DOHH2 (cell line): ENCODE measurements around the gene BATF2.

Source experiments
- H3F3A ChIP-seq: fragments of 200-600 bp; sonication (generic), shearing (Covaris generic); 2 replicates; pipeline ENCODE4 v1.6.0; 2016; ENCODE audit warnings: antibody characterized with exemption, mild to moderate bottlenecking; ENCODE audit not compliant: control insufficient read depth, insufficient read depth
- H3K27ac ChIP-seq: fragments of 200-600 bp; sonication (generic); 2 replicates; pipeline ENCODE4 v1.5.1; 2014; ENCODE audit warnings: low read depth, mild to moderate bottlenecking, low read length, moderate library complexity
- H3K27me3 ChIP-seq: fragments of 200-600 bp; sonication (generic); 2 replicates; pipeline ENCODE4 v1.6.1; 2014; ENCODE audit warnings: mild to moderate bottlenecking, low read length, mixed read lengths; ENCODE audit not compliant: control insufficient read depth
- H3K36me3 ChIP-seq: fragments of 200-600 bp; sonication (generic); 2 replicates; pipeline ENCODE4 v1.6.1; 2014; ENCODE audit warnings: mild to moderate bottlenecking, low read length, moderate library complexity, mixed read lengths; ENCODE audit not compliant: control insufficient read depth
- H3K4me1 ChIP-seq: fragments of 200-600 bp; sonication (generic); 2 replicates; pipeline ENCODE4 v1.6.1; 2014; ENCODE audit warnings: mild to moderate bottlenecking, low read length, mixed read lengths; ENCODE audit not compliant: control insufficient read depth
- H3K4me2 ChIP-seq: fragments of 200-600 bp; sonication (generic); 2 replicates; pipeline ENCODE4 v1.6.0; 2014; ENCODE audit warnings: mild to moderate bottlenecking, low read length, moderate library complexity
- H3K4me3 ChIP-seq: fragments of 200-600 bp; sonication (generic); 2 replicates; pipeline ENCODE4 v1.5.1; 2014; ENCODE audit warnings: mild to moderate bottlenecking, low read length, mixed read lengths
- H3K79me2 ChIP-seq: fragments of 200-600 bp; sonication (generic); 2 replicates; pipeline ENCODE4 v1.6.1; 2014; ENCODE audit warnings: mild to moderate bottlenecking, low read length, mixed read lengths; ENCODE audit not compliant: control insufficient read depth
- H3K9me2 ChIP-seq: fragments of 200-600 bp; sonication (generic); replicated peaks from 2 replicates; pipeline ENCODE4 v1.6.1; 2014; ENCODE audit warnings: mild to moderate bottlenecking, low read length, mixed read lengths; ENCODE audit not compliant: control insufficient read depth
- H3K9me3 ChIP-seq: fragments of 200-600 bp; sonication (generic); 2 replicates; pipeline ENCODE4 v1.6.1; 2014; ENCODE audit warnings: antibody characterized with exemption, low read length, mixed read lengths; ENCODE audit not compliant: control insufficient read depth, insufficient read depth
- H4K20me1 ChIP-seq: fragments of 200-600 bp; sonication (generic); 2 replicates; pipeline ENCODE4 v1.6.0; 2014; ENCODE audit warnings: low read depth, mild to moderate bottlenecking, antibody characterized with exemption, low read length, moderate library complexity; ENCODE audit not compliant: control insufficient read depth, insufficient read depth
- CTCF ChIP-seq: fragments of 200-600 bp; sonication (generic); IDR thresholded peaks from one replicate; pipeline ENCODE4 v1.5.1; 2014; ENCODE audit warnings: antibody characterized with exemption, mild to moderate bottlenecking, low read depth, low read length; ENCODE audit not compliant: poor library complexity, severe bottlenecking
- EZH2phosphoT487 ChIP-seq: fragments of 200-600 bp; sonication (generic); IDR thresholded peaks from 2 replicates; pipeline ENCODE4 v1.6.1; 2017; ENCODE audit warnings: borderline replicate concordance, mild to moderate bottlenecking, antibody characterized with exemption, low read length, moderate library complexity, mixed read lengths

BATF2 gene

DNA sequence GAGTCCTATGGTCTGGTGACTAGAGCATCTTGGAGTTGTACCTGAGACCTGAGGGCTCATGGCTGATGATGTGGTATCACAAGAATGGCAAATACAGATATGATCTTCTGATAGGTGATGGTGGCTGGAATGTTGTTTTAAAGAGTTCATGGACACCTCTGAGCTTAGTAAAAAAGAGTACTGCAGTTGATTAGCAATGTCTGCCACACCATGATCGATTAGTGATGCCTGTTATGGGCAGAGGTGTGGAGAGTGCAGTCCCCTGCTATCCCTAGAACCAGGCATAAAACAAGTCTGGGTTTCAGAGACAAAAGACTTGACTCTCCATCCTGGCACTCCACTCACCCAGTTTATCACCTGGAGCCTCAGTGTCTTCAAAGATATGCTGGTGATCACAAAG, 1.4 kb upstream of the BATF2 start:
- H3K36me3 ChIP-seq: no peaks in the 10 kb centered on the region
- peaks cover 28% of the 10 kb centered on the region for H3K4me1 ChIP-seq
- no peaks in the 10 kb centered on the region for H3K9me3 ChIP-seq
- H3F3A ChIP-seq: no peaks in the 10 kb centered on the region
- H3K79me2 ChIP-seq: no peaks in the 10 kb centered on the region
- H3K27me3 ChIP-seq: no peaks in the 10 kb centered on the region
- H4K20me1 ChIP-seq: no peaks in the 10 kb centered on the region
- TF ChIP-seq EZH2phosphoT487 (no peak), CTCF (no peak)
- peak overlapping the region; percentile 1; the same call in 1 of the 2 replicates for H3K4me3 ChIP-seq
- no peak overlapping the region for H3K27ac ChIP-seq
- peak overlapping the region; percentile 23 for H3K4me2 ChIP-seq
- no peaks in the 10 kb centered on the region for H3K9me2 ChIP-seq

- H3K9me3 ChIP-seq: no peaks in the 10 kb centered on the region
- H3K27ac ChIP-seq: no peak overlapping the region
- H3K36me3 ChIP-seq: no peaks in the 10 kb centered on the region
- H3K4me1 ChIP-seq: peaks cover 35% of the 10 kb centered on the region
- H4K20me1 ChIP-seq: no peaks in the 10 kb centered on the region
- H3K79me2 ChIP-seq: no peaks in the 10 kb centered on the region
- no peaks in the 10 kb centered on the region for H3F3A ChIP-seq
- TF ChIP-seq EZH2phosphoT487: no peak
- TF ChIP-seq CTCF: no peak
- H3K4me3 ChIP-seq: peak overlapping the region; percentile 31
- H3K4me2 ChIP-seq: peak overlapping the region; percentile 38
- H3K27me3 ChIP-seq: no peaks in the 10 kb centered on the region
- no peaks in the 10 kb centered on the region for H3K9me2 ChIP-seq
Measured at GRCh38 chr11:64996327-64996709, 453 bp downstream of the BATF2 start.

- Histone ChIP-seq H3K27ac (no peak overlapping the region), H3K79me2 (no peaks in the 10 kb centered on the region), H3K4me2 (no peak overlapping the region), H3K36me3 (no peaks in the 10 kb centered on the region), H3K9me2 (no peaks in the 10 kb centered on the region), H3K9me3 (no peaks in the 10 kb centered on the region), H3K4me3 (no peak overlapping the region), H4K20me1 (no peaks in the 10 kb centered on the region), H3K4me1 (peaks cover 55% of the 10 kb centered on the region), H3F3A (peaks cover 5% of the 10 kb centered on the region), H3K27me3 (no peaks in the 10 kb centered on the region)
- TF ChIP-seq CTCF: no peak
- TF ChIP-seq EZH2phosphoT487: no peak
Measured at GRCh38 chr11:64994318-64994717, 2.5 kb downstream of the BATF2 start.
